HG02678 (cell line): ENCODE results near the gene GCGR.
A peak's percentile ranks its signal among the peaks of the same experiment; 100 is the strongest.
"Not testable (repeated sequence)": the region's sequence is repeated elsewhere in the genome, so short reads cannot be mapped to it uniquely, and the experiment has no call there.

Experiments used
- ATAC-seq: cut with Tn5 transposase; IDR thresholded peaks from one replicate; pipeline ENCODE4 v1.9.1; 2021; ENCODE audit warnings: mild to moderate bottlenecking, moderate library complexity; ENCODE audit not compliant: unreplicated experiment

The GCGR gene

DNA sequence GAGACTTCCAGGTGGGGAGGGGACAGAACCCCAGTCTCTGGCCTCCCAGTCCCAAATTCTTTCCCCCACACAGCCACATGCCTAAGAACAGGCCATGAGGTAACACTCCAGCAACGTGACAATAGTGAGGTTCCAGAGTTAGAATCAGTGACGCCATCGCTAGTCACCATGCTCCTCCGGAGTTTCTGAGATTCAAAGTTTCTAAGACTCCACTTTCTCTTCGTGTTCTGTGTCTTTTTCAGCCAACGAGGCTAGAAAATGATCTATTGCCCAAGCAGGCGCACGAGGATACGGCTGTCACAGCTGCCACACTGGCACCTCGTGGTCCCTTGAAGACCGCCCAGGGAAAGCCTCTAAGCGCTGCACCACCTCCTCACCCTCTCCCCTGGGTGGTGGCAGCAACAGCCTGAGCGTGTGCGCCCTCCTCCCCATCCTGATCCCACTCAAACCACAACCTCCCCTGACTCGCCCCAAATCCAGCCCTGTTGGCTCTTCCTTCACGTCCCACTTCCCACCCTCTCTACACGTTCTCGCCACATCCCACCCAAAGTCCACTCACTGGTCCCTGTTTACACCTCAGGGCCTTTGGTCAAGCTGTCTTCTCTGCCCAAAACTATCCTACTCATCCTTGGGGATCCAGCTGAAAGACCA is 28.1 kb downstream of the GCGR start:
- no peak for ATAC-seq

DNA sequence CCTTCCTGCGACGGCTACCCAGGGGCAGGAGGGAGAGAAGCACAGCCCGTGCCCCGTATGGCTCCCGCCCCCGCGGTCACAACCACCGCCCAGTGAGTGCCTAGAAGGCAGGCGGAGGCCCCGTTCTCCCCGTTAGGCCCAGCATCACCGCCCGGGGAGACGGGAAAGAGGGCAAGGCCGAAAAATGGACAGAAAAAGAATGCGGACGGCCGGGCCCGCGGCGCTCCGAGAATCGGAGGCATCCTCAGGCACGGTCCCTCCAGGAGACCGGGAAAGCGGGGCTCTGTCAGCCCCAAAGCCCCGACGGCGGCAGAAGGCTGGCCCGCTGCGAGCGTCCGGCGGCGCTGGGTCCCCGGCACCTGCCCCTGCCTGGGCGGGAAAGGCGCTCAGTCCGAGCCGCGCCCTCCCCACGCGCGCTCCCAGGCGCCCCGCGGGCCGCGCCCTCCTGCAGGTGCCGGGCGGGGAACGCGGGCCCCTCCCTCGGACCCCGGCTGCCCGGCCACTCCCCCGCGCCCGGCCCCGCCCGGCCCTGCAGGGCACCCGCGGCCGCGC is 28.7 kb downstream of the GCGR start:
- peak; percentile 9 for ATAC-seq

DNA sequence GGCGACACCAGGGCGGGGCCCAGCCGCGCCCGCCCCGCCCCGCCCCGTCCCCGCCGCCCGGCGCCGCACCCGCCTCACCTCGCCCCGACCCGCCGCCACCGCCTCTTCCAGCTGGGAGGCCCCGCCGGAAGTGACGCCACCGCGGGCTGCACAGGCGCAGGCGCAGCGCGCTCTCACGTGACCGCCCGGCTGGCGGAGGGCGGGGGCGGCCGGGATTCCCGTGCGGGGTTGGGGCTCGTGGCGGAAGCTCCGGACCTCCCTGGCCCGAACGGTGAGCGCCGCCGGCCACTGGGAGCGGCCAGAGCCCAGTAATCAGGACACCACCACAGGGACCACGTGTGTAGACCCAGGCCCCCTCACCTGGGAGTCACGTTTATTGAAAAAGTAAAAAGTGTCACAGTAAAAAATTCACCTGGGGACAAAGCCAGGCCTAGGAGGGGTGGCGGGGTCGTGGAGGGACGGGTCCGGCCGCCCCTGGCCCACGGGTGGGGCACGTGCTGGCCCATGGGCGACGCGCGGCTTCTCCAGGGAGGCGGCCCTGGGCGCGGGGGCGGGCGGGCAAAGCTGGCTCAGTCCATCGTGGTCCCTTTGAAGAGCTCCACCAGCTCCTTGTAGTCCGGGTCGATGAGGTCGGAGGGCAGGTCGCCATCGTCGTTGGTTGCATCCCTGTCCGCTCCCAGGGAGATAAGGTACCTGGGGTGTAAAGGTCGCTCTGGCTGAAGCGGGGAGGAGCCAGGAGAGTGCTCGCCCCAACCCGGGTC is 29.4 kb downstream of the GCGR start, which contains the start of gene MCRIP1:
TSS of gene MCRIP1 (minus strand) at position 132 of the 761 bp plus-strand sequence. CDS start 8,785 bp downstream, outside the sequence.
- ATAC-seq, result peak; percentile 83

- ATAC-seq, result no peak
Observed at GRCh38 chr17:81833921-81834830, 30.2 kb downstream of the GCGR start.

GRCh38 chr17:81834831-81835267 is 30.9 kb downstream of the GCGR start, which contains the start of gene PPP1R27:
PPP1R27 (minus strand) TSS chr17:81835050; CDS start chr17:81834953, 97 bp downstream.
- ATAC-seq, result no peak

DNA sequence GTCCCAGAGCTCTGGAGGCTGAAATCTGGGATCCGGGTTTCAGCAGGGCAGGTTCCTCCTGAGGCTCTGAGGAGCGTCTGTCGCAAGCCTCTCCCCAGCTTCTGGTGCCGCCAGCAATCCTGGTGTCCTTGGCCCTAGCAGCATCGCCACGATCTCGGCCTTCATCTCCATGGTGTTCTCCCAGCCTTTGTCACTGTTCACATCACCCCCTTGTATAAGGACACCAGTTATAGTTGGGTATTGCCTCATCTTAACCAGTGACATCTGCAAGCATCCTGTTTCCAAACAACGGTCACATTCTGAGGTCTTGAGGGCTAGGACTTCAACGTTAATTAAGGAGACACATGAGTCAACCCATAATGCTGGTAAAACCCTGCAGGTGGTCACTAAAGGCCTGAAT is 33.7 kb downstream of the GCGR start:
- no peak for ATAC-seq

GRCh38 chr17:81838753-81839255 is 34.9 kb downstream of the GCGR start:
- ATAC-seq, result no peak

- ATAC-seq, result no peak
Observed at GRCh38 chr17:81839301-81839700, 35.4 kb downstream of the GCGR start.

DNA sequence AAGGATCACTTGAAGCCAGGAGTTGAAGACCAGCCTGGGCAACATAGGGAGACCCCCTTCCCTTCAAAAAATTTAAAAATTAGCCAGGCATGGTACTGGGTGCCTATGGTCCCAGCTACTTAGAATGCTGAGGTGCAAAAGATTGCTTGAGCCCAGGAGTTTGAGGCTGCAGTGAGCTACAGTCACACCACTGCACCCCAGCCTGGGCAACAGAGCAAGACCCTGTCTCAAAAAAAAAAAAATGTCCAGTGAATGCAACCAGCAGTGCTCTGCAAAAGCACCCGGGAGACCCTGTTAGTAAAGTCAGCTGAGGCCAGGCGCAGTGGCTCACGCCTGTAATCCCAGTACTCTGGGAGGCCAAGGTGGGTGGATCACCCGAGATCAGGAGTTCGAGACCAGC is 36.1 kb downstream of the GCGR start:
- not testable (repeated sequence) for ATAC-seq

GRCh38 chr17:81840826-81841778 is 37.2 kb downstream of the GCGR start:
- no peak for ATAC-seq

GRCh38 chr17:81841866-81842265 is 37.9 kb downstream of the GCGR start:
- no peak for ATAC-seq

DNA sequence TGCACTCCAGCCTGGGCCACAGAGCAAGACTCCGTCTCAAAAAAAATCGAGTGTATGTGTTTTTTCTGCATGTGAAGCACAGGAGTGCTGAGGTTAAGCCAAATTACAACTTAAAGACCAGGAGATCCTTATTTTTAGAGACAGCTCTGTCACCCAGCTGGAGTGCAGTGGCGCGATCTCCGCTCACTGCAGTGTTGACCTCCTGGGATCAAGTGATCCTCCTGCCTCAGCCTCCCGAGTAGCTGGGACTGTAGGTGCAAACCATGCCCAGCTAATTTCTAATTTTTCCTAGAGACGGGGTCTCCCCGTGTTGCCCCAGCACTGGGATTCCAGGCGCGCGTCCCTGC is 38.4 kb downstream of the GCGR start:
- ATAC-seq, result no peak

DNA sequence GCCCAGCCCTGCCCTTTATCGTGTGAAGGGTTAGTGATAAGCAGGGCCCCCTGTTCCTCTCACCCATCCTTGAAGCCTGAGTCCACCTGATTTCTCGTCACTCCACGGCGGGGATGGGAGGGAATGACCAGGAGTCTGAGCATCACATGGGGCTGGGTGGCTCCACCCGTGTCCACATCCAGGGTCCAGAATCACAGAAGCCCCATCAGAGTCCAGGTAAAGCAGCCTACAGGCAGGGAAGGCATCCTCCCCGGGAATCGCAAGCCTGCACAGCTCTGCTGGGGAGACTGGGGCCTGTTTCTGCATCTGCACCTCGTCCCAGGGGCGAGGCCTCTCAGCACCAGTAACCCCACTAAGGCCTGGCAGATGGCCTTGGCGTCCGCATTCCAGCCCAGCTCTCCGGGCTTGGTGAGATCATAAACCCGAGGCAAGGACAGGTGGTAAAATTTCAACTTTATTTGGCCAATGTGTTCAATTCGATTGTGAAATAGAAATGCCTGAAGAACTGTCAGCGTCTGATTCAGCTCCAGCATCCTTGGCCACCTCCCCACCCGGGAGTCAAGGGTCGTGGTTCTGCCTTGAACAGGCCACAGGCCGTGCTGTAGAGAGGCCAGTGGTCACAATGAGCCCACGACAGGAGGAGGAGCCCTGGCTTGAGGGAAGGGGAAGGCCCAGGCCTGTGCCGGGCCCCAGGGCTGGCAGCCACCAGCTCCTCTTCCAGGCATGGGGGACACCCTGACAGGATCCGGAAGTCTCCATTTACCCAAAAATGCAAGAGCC is 39.0 kb downstream of the GCGR start:
- ATAC-seq, result no peak

DNA sequence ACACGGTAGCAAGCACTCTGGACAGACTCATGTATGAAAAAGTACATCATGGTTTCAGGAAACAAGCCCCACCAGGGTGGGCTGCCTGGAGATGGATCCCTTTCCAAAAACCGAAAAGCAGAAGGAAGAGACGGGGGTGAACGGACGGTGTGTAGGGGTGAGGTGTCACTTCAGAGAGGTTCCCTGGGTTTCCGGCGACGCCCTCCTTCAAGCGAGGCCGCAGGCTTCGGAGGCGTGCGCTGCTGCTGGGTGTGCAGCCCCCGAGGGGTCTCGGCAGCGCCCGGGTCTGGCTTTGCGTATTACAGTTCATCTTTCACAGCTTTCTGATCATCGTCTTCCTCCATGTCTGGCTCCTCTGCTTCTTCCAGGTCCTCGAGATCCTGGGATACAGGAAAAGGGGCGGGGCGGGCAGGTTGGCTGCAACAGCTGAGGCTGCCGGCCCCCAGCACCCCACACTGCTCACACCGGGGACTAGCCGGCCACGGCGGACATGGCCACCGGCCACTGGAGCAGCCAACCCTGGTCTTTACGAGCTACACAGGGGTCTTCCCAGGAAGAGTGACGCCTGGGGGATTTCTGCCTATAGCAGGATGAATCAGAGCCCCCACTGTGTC is 39.9 kb downstream of the GCGR start:
- ATAC-seq, result no peak

GRCh38 chr17:81844327-81844851 is 40.4 kb downstream of the GCGR start:
- no peak for ATAC-seq

- ATAC-seq, result no peak
Observed at GRCh38 chr17:81844887-81845286, 40.9 kb downstream of the GCGR start.

DNA sequence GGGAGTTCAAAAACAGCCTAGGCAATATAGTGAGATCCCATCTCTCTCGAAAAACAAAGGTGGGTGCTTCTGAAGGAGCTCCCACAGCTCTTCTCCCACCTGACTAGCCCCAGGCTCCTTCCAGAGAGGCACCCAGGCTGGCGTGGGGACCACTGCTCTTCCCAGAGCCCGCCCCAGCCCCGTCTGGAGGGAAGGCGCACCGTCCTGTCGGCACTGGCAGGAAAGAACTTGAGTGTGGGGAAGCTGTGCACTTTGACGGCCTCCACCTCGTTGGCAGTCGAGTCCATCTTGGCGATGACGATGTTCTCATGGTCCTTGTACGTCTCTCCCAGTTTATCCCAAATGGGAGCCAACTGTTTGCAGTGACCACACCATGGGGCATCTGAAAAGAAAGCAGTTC is 41.4 kb downstream of the GCGR start:
- ATAC-seq, result no peak
